Activated CD4-positive, alpha-beta memory T cell treated with anti-CD3 and anti-CD28 coated beads for 36 hours (primary cell): ENCODE data around the gene IFNK. TPM values are rescaled to one million over a fixed set of nuclear protein-coding genes. Genes with fewer than 3 reads are reported as not detected.
"Not testable (repeated sequence)": the region's sequence is repeated elsewhere in the genome, so short reads cannot be mapped to it uniquely, and the experiment has no call there.

Experiments
- CTCF ChIA-PET: fragments of 350-600 bp; sonication (Branson Sonifier 250); formaldehyde crosslinking; loops from one replicate; lab custom pipeline; 2021; ENCODE audit warnings: antibody characterized with exemption, inconsistent platforms; lab: Charles Lee
- POLR2A ChIA-PET: fragments of 350-600 bp; sonication (Branson Sonifier 250); formaldehyde crosslinking; loops from one replicate; lab custom pipeline; 2021; ENCODE audit warnings: antibody characterized with exemption; lab: Charles Lee
- DNase-seq: peaks from one replicate; pipeline ENCODE4 v3.0.0-alpha.2; 2020
- H3K27ac Mint-ChIP-seq: one replicate; pipeline ENCODE4 v1.8.0; 2021; ENCODE audit warnings: mixed read lengths
- H3K27me3 Mint-ChIP-seq: one replicate; pipeline ENCODE4 v1.8.0; 2021; ENCODE audit warnings: mixed read lengths
- H3K36me3 Mint-ChIP-seq: one replicate; pipeline ENCODE4 v1.8.0; 2021; ENCODE audit warnings: mixed read lengths
- H3K4me1 Mint-ChIP-seq: one replicate; pipeline ENCODE4 v1.8.0; 2021; ENCODE audit warnings: low read depth, mixed read lengths
- H3K4me3 Mint-ChIP-seq: one replicate; pipeline ENCODE4 v1.8.0; 2021; ENCODE audit warnings: mild to moderate bottlenecking, mixed read lengths
- H3K9me3 Mint-ChIP-seq: one replicate; pipeline ENCODE4 v1.8.0; 2021; ENCODE audit warnings: mixed read lengths
- intact Hi-C: fragments of 100-400 bp; cut with micrococcal nuclease; formaldehyde crosslinking; loops from one replicate; pipeline ENCODE4 v1.15.1; 2023
- total RNA-seq, 2 experiments: library from RNA; stranded (reverse); gene quantifications; one replicate each; pipeline ENCODE4 v1.2.3, GENCODE V29; 2021

IFNK gene
- total RNA-seq, 2 experiments from 2014 or later: not detected

DNA sequence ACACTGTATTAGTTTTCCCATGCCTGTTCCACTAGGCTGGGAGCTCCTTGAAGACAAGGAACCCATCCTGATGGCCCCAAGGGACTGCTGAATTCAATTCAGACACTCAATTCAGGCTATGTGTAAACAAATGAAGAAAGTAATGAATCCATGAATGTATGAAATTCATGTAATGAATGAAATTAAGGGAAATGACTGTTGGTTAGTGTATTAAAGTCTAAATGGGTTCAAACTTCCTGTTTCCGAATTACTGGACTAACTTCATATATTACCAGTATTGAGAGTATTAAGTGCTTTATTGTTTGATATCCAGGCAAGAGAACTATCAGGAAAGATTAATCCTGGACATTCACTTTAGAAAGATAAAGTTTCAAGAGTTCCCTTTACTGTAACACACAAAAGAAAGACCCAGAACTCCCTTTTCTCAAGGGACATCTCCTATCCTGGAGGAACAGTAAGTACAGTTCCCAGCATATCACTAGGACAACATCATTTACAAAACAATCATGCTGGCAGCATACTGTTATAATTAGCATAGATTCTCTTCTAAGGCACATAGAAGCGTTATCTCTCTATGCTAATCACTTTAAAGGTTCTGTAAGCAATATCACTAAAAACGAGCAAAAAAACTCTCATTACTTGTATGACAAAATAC is 28.5 kb upstream of the IFNK start:
- POLR2A ChIA-PET: no interaction called here
- no peak for DNase-seq
- H3K4me3 Mint-ChIP-seq: no peak overlapping the region
- H3K36me3 Mint-ChIP-seq: peaks cover 2% of the 10 kb centered on the region
- CTCF ChIA-PET: no interaction called here
- H3K27me3 Mint-ChIP-seq: no peaks in the 10 kb centered on the region
- no peak overlapping the region for H3K27ac Mint-ChIP-seq
- intact Hi-C loops: no loop called here
- H3K9me3 Mint-ChIP-seq: peaks cover 10% of the 10 kb centered on the region
- peaks cover 8% of the 10 kb centered on the region for H3K4me1 Mint-ChIP-seq

DNA sequence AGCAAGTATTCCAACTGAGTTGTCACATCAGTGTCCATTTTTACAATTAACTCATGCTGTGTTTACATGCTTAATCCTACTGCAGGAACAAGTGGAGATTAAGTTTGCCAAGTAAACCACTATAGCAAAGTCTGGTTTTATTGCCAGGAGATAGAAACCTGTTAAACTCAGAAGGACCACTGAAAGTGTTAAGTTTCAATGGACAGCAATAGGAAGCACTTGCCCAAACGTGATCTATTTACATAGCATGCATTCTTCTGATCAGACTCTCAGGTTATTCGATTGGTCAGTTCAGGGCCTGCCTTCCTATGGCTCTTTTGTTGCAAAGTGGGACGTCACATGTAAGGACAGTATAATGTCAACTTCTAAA is 28.0 kb upstream of the IFNK start:
- POLR2A ChIA-PET: no interaction called here
- Mint-ChIP-seq H3K27ac (no peak overlapping the region), H3K9me3 (peaks cover 10% of the 10 kb centered on the region), H3K4me1 (peaks cover 8% of the 10 kb centered on the region), H3K27me3 (peaks cover 2% of the 10 kb centered on the region), H3K4me3 (no peak overlapping the region), H3K36me3 (peaks cover 2% of the 10 kb centered on the region)
- DNase-seq: no peak
- CTCF ChIA-PET: no interaction called here
- intact Hi-C loops: no loop called here

DNA sequence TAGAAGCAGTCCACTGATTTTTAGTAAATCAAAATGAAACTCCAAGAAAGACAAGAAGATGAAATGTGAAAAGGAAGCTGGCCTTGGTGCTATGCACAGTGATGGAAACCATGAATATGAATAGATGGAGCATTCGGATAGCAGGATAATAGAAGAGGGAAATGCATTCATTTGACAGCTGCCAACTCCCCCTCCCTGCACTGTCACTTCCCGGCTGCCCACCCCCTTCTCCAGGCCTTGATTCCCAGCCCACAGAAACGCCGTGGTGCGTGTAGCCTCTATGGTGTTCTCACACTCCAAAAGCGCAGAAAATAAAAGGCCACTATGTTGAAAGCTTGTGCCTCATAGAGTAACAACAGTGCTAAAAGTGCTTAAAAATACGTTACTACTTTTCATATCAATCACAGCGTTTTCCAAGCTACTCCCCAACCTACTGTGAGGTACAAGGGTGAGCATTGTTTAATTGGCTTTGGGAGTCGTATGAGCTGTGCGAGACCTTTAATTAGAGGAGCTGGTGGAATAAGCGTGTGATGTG is 26.1 kb upstream of the IFNK start:
- DNase-seq: no peak
- CTCF ChIA-PET: no interaction called here
- Mint-ChIP-seq H3K27me3 (peaks cover 5% of the 10 kb centered on the region), H3K36me3 (peaks cover under 1% of the 10 kb centered on the region), H3K4me3 (no peak overlapping the region), H3K27ac (no peak overlapping the region), H3K9me3 (peaks cover 11% of the 10 kb centered on the region), H3K4me1 (peaks cover 10% of the 10 kb centered on the region)
- intact Hi-C loops: loop anchor here (2.0 kb wide), 1 partner anchor 131 kb away; no protein-coding TSS in a partner anchor
- POLR2A ChIA-PET: no interaction called here

DNA sequence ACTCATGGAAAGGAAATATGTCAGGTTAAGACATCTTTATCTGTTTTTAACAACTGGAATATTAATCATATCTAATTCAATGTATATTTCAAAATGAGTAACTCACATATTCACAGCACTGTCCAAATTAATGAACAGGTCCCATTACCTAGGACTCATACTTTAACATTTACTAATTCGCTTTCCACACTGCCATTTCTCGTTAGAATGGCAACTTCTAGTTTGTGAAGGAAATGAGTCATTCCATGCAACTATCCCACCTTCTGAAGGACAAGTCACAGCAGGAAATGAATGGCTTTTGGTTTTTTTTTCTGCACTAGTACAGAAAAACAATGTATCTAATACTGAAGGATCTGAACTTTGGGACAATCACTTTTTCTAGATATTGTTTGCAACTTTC is 24.6 kb upstream of the IFNK start:
- Mint-ChIP-seq H3K27ac (no peak overlapping the region), H3K4me1 (peaks cover 14% of the 10 kb centered on the region), H3K4me3 (no peak overlapping the region), H3K9me3 (peaks cover 5% of the 10 kb centered on the region), H3K36me3 (no peaks in the 10 kb centered on the region), H3K27me3 (peaks cover 6% of the 10 kb centered on the region)
- CTCF ChIA-PET: interaction anchor here (1.3 to 1.4 kb wide), 2 partner anchors 9 to 31 kb away, joined by 3 read pairs; no protein-coding TSS in a partner anchor
- intact Hi-C loops: loop anchor here (2.0 kb wide), 1 partner anchor 133 kb away; no protein-coding TSS in a partner anchor
- DNase-seq: no peak
- POLR2A ChIA-PET: no interaction called here

DNA sequence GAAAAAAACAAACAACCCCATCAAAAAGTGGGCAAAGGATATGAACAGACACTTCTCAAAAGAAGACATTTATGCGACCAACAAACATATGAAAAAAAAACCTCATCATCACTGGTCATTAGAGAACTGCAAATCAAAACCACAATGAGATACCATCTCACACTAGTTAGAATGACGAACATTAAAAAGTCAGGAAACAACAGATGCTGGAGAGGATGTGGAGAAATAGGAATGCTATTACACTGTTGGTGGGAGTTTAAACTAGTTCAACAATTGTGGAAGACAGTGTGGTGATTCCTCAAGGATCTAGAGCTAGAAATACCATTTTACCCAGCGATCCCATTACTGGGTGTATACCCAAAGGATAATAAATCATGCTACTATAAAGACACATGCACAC is 23.2 kb upstream of the IFNK start:
- H3K4me3 Mint-ChIP-seq, DNase-seq, H3K9me3 Mint-ChIP-seq, H3K27me3 Mint-ChIP-seq, H3K27ac Mint-ChIP-seq, CTCF ChIA-PET, intact Hi-C loops, H3K36me3 Mint-ChIP-seq, POLR2A ChIA-PET: not testable (repeated sequence)
- peaks cover 14% of the 10 kb centered on the region for H3K4me1 Mint-ChIP-seq

DNA sequence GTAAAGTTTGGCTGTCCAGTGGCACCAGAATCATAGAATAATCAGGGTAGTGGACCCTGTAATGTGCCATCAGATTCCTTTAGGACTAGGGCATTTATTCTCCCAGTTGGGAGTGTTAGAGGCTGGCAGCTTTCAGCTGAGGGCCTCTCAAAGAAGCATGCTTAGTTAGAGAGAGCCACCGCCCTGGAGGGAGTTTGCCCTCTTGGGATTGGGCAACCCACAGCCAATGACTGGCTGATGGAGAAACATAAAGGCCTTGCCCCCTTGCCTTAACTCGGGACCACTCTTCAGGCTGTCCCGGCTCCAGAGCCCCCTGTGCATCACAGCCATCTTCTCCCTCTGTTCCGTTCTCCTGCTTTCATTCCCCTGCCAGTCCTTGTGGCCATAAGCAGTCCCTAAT is 20.5 kb upstream of the IFNK start:
- Mint-ChIP-seq H3K27me3 (peaks cover 11% of the 10 kb centered on the region), H3K4me1 (peaks cover 16% of the 10 kb centered on the region), H3K4me3 (no peak overlapping the region), H3K27ac (no peak overlapping the region), H3K9me3 (peaks cover 2% of the 10 kb centered on the region), H3K36me3 (peaks cover 2% of the 10 kb centered on the region)
- no peak for DNase-seq
- intact Hi-C loops: loop anchor here (2.0 kb wide), 1 partner anchor 25 kb away; the partner anchor contains the start of gene MOB3B
- POLR2A ChIA-PET: no interaction called here
- CTCF ChIA-PET: no interaction called here

DNA sequence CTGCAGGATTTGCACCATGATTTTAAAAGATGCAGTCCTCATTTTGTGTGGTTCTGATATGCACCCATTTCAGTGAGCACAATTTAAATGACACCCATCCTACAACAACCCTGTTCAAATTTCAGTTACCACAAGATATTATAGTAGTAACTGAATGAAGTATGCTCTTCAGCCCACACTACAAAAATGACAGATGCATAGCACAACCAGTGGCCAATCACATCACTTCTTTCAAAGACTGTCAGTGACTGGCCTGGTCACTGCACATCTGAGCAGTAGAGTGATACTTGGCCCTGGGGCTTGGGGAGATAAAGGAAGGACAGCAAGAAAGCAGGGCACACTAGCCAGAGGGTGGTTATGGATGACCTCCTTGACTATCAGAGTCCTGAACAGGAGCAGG is 19.8 kb upstream of the IFNK start:
- ChIA-PET CTCF (no interaction called here), POLR2A (no interaction called here)
- Mint-ChIP-seq H3K9me3 (peaks cover 2% of the 10 kb centered on the region), H3K4me1 (peaks cover 14% of the 10 kb centered on the region), H3K27ac (no peak overlapping the region), H3K27me3 (peaks cover 11% of the 10 kb centered on the region), H3K4me3 (no peak overlapping the region), H3K36me3 (peaks cover 2% of the 10 kb centered on the region)
- no peak for DNase-seq
- intact Hi-C loops: loop anchor here (2.0 kb wide), 1 partner anchor 25 kb away; the partner anchor contains the start of gene MOB3B

DNA sequence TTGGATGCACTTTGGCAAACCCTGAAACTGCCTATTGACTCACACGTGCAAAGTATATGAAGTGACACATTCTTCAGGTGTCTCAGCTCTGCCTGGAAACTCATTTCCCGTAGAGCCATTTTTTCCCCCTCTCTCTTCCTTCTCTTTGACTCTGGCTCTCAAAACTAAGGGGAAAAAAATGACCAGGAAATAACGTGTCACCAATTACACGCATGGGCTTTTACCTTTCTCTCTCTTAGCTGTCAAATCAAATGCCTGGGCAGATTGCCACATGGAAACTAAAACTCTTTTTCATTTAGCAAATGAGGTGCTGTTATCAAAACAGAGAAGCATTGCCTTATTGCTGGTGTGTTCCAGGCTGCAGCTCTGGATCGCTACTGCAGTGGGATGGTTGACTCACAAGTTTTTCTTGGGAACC is 18.3 kb upstream of the IFNK start:
- ChIA-PET POLR2A (no interaction called here), CTCF (interaction anchor here (1.8 kb wide), 1 partner anchor 24 kb away, joined by 12 read pairs; the partner anchor contains the start of gene MOB3B)
- DNase-seq: no peak
- no peak overlapping the region for H3K4me3 Mint-ChIP-seq
- peaks cover 11% of the 10 kb centered on the region for H3K27me3 Mint-ChIP-seq
- no peak overlapping the region for H3K27ac Mint-ChIP-seq
- peaks cover 2% of the 10 kb centered on the region for H3K9me3 Mint-ChIP-seq
- peaks cover 8% of the 10 kb centered on the region for H3K4me1 Mint-ChIP-seq
- peaks cover 2% of the 10 kb centered on the region for H3K36me3 Mint-ChIP-seq
- intact Hi-C loops: loop anchor here (2.0 kb wide), 1 partner anchor 23 kb away; the partner anchor contains the start of gene MOB3B

DNA sequence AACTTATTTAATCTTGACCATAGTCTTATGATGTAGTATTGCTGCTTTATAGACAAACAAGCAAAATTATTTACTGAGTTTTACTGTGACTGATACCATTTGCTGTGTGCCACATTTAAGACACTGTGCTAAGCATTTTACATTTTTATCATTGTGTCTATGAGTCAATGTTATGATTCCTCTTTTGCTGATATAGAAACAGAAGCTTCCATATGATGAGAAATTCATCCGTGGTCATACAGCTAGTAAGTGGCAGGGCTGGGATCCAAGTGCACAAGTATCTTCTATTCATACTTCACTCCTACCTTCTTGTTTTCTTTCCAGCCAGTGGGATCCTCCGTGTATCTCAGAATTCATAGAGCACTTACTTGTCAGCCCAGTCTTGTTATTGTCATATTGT is 17.1 kb upstream of the IFNK start:
- DNase-seq: no peak
- peaks cover 6% of the 10 kb centered on the region for H3K4me1 Mint-ChIP-seq
- ChIA-PET CTCF (no interaction called here), POLR2A (no interaction called here)
- H3K36me3 Mint-ChIP-seq: peaks cover 2% of the 10 kb centered on the region
- intact Hi-C loops: no loop called here
- H3K9me3 Mint-ChIP-seq: no peaks in the 10 kb centered on the region
- H3K27ac Mint-ChIP-seq: no peak overlapping the region
- H3K27me3 Mint-ChIP-seq: peaks cover 7% of the 10 kb centered on the region
- H3K4me3 Mint-ChIP-seq: no peak overlapping the region

DNA sequence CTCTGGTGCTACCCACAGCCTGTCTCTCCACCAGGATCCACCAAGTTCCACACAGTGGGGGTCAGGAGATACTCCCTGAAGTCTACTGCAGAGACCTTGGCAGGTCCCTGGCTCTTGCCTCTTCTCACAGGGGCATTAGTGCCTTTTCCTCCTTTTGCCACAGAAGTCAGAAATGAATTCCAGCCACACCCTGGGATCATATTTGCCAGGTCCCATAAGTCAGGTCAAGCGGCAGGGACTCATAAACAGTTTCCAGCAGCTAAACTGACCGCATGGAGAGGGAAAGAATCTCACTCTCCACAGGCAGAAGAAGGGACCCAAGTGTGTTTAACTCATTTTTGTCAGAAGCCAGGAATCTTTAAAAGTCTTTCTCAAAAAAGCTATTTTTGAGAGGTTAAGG is 13.3 kb upstream of the IFNK start:
- H3K27me3 Mint-ChIP-seq: peaks cover 5% of the 10 kb centered on the region
- H3K27ac Mint-ChIP-seq: no peak overlapping the region
- H3K9me3 Mint-ChIP-seq: no peaks in the 10 kb centered on the region
- POLR2A ChIA-PET: no interaction called here
- peaks cover 2% of the 10 kb centered on the region for H3K36me3 Mint-ChIP-seq
- no peak for DNase-seq
- CTCF ChIA-PET: interaction anchor here (1.2 kb wide), 1 partner anchor 19 kb away, joined by 4 read pairs; the partner anchor contains the start of gene MOB3B
- H3K4me3 Mint-ChIP-seq: no peak overlapping the region
- intact Hi-C loops: no loop called here
- H3K4me1 Mint-ChIP-seq: peaks cover 2% of the 10 kb centered on the region

DNA sequence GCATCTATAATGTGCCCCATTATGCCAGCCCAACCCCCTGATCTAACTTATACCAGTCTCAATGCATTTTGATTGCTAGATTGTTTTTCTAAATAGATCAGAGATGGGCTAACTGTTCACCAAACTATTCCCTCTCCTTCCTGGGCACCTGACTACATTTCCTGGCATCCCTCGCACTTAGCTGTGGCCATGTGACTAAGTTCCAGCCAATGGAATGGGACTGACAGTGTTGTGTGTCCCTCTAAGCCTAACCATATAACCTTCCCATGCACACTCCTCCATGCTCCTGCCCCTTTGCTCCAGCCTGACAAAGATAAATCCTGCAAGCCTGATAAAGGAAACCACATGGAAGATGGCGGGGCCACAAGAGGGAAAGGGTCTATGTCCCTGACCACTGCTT is 12.3 kb upstream of the IFNK start:
- H3K4me1 Mint-ChIP-seq: no peaks in the 10 kb centered on the region
- no peak for DNase-seq
- no peak overlapping the region for H3K27ac Mint-ChIP-seq
- H3K27me3 Mint-ChIP-seq: peaks cover 4% of the 10 kb centered on the region
- no peak overlapping the region for H3K4me3 Mint-ChIP-seq
- intact Hi-C loops: no loop called here
- ChIA-PET POLR2A (no interaction called here), CTCF (no interaction called here)
- H3K9me3 Mint-ChIP-seq: no peaks in the 10 kb centered on the region
- peaks cover 2% of the 10 kb centered on the region for H3K36me3 Mint-ChIP-seq

DNA sequence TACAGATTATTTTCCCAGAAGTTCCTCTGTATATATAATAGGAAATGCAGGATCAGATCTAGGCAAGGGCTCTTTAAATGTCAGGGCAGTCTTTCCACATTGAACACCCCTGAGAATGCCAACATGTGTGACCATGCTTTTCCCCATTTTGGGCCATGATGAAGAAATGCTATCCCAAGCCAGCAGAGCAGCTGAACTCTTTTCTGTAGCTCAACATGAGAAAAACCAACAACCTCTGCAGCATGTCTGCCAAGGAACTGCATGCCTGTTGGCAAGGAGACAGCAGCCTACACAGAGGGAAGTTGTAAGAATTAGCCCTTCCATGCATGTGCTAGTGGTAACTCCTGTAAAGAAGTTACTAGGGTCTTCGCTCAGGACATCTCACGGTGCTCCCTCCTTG is 9.5 kb upstream of the IFNK start:
- no peak overlapping the region for H3K27ac Mint-ChIP-seq
- no peak for DNase-seq
- ChIA-PET POLR2A (interaction anchor here (0.6 kb wide), 1 partner anchor 70 kb away, joined by 4 read pairs; no protein-coding TSS in a partner anchor), CTCF (interaction anchor here (1.1 kb wide), 1 partner anchor 15 kb away, joined by 5 read pairs; the partner anchor contains the start of gene MOB3B)
- H3K4me3 Mint-ChIP-seq: no peak overlapping the region
- no peaks in the 10 kb centered on the region for H3K36me3 Mint-ChIP-seq
- no peaks in the 10 kb centered on the region for H3K9me3 Mint-ChIP-seq
- intact Hi-C loops: no loop called here
- no peaks in the 10 kb centered on the region for H3K4me1 Mint-ChIP-seq
- no peaks in the 10 kb centered on the region for H3K27me3 Mint-ChIP-seq
